D341Med (cell line): Measurements from ENCODE around the gene GPR132.
"Not testable (repeated sequence)": the region's sequence is repeated elsewhere in the genome, so short reads cannot be mapped to it uniquely, and the experiment has no call there.

ENCODE experiments used
- DNase-seq: peaks from one replicate; pipeline ENCODE4 v3.0.0; 2012; ENCODE audit warnings: low spot score

The GPR132 gene

DNA sequence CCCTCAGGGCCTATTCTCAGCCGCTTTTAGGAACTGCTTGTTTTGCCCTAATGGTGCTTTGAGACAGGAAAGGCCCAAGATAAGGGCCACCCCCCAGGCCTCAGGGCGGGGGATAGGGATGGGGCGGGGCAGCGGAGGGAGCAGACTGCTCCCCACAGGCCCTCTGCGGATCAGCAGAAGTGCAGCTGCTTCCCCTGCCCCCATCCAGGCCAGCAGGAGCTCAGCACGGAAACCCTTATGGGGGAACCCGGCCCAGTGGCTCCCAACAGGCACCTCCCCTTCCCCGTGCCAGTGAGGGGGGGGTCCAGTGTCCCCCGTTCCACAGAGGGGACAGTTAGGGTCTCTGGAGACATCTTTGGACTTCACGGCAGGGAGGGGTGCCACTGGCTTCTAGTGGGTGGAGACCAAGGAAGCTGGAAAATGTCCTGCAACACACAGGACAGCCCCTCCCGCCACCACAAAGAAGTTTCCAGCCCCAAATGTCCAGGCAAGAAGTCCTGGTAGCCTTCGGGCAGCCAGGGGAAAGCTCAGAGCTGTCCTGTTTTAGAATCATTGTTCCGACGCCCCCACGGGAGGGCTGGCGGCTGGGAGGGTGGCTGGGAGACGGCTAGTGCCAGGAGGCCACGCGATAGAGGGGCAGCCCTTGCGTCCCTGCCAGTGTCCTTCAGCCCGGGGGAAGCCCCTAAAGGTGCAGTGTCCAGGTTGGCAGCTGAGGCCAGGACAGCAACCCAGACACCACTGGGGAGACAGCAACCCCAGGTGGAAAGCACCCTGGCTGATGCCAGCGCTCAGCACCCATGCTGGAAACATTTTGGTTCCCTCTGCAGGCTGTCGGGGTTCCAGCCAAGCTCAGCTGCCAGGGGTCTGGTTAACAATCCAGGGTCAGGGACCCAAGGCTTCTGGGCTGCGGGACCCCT, 10.4 kb upstream of the GPR132 start:
- DNase-seq, result no peak

- no peak for DNase-seq
Observed at GRCh38 chr14:105074601-105075053, 9.4 kb upstream of the GPR132 start.

GRCh38 chr14:105073720-105074600, 8.7 kb upstream of the GPR132 start:
- DNase-seq, result no peak

DNA sequence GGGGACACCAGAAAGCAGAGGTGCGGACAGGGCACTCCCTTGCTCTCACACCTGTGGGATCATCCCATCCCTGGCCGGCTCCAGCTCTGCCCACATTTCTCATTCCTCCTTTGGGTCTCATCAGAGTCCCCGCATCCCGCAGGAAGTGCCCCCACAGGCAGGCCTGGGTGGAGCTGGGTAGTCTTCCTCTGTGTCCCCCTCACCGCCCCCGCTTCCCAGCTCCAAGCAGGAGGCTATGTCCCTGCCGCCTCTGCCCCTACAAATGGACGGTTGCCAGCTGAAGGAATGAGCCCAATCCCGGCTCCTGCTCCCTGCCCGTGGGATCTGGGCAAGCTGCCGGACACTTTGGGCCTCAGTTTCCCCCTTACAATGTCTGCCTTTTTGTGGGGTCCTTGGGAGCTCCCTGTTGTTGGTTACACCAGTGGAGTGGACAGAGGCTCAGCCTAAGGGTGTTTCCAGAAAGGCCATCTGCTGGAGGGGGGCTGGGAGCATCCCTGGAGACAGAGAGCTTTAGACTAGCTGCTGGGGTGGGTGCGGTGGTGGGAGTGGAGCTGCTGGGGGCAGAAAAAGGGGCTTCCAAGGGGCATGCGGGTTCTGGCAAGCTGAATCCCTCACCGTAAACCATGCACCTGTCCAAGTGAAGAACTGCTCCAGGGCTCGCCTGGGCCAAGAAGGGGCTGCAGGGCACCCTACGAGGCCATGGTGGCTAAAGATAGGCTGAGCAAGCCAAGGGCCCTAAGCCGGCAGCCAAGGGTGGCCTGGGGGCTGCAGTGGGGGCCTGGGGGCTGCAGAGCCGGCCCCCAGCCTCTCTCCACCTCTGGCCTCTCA, 7.9 kb upstream of the GPR132 start:
- DNase-seq, result no peak

DNA sequence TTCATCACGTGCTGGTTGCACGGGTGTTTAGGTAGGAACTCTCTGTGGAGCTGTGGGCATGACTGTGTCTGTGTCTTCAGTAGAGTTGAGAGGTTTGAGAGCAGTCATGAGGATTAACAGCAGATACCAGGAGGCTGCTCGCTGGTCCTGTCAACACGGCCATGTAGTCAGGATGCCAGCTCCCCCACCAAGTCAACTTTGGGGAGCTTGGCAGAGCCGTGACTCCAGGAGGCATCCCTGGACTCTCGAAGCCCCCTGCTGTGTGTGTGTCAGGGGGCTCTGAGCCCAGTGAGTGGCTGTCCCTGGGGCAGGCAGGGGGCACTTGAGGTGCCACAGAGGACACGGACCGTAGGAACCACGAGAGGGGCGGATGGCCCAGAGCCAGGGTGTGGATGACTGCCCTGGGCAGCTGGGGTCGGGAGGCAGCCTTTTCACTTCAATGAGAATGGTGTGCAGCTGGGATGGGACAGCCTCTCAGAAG, 7.2 kb upstream of the GPR132 start:
- DNase-seq, result no peak

DNA sequence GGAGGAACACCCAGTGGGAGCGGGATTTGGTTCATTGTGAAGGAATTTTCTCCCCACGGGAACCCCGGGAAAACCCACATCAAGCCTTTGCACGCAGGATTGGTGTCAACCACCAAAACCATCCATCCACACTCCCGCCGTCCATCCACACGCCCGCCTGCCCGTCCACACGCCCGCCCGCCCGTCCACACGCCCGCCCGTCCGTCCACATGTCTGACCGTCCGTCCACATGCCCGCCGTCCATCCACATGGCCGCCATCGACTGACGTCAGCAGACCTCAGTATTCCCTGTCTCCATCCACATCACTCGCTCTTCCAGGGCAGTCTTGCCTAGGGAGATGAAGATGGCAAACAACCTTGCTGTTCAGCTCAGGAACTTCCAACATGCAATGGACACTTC, 6.7 kb upstream of the GPR132 start:
- DNase-seq, result no peak

GRCh38 chr14:105071326-105071725, 6.1 kb upstream of the GPR132 start:
- DNase-seq, result no peak

DNA sequence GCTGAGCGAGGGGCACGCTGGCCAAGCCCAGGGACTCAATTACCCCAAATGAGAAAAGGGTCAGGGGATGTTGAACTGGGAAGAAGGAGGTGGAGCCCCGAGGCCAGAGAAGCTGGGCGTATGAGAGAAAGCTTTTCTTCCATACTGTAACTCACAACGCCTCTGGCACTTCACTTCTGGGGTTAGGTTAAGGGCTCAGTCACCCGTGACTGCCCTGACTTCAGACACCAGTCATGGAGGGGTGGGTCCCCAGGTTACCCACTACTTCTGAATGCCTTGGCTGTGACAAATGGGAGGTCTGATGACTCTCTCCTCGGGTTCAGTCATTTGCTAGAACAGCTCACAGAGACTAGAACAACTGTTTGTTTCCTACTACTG, 5.5 kb upstream of the GPR132 start:
- no peak for DNase-seq

DNA sequence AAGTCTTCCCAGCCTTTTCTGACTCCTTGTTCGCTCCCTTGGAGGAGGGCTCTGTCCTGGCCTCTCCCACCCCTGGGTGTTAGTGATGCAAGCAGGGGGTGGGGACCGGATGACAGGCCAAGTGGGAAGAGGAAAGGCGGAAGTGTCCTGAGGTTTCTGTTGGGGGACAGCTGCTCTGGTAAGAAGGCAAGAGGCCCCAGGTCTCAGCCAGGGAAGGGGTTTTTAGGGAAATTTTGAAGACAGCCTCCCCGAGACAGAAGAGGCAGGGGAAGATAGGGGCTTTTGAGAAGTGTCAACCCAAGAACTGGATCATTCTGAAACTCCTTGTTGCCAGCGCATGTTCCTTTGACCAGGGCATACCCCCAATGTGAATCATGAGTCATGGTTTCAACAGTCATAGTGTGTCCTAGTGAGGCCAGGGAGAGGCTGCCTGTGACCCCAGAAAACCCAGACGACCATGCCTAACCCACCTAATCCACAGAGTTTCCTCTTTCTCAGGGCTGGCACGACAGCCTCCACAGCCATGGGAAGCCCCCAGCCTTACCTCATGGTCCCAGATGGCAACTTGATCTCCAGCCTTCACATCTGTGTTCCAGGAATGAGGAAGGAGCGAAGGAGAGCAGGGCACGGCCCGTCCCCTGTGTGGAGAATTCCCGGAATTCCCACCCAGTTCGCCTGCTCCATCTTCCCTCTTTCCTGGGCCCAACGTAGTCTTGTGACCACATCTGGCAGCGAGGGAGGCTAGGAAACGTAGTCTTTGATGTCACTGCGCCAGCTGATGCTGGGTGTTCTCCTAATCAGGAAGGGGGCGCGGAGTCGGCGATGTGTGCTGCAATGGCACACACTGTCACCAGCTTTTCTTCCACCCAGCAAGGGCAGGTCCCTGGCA, 4.9 kb upstream of the GPR132 start:
- no peak for DNase-seq

- no peak for DNase-seq
Observed at GRCh38 chr14:105069522-105069870, 4.3 kb upstream of the GPR132 start.

DNA sequence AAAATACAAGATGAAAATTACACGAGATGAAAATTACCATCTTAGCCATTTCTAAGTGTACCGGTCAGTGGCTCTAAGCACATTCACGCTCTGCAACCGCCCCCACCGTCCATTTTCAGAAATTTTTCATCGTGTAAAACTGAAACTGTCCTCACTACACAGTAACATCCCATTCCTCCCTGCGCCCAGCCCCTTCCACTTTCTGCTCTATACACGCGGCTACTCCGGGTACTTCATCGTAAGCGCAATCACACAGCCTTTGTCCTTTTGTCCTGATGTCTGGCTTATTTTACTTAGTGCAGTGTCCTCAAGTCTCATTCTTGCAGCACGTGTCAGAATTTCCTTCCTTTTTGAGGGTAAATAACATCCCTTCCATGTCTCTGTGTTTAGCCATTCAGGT, 3.6 kb upstream of the GPR132 start:
- DNase-seq, result no peak

DNA sequence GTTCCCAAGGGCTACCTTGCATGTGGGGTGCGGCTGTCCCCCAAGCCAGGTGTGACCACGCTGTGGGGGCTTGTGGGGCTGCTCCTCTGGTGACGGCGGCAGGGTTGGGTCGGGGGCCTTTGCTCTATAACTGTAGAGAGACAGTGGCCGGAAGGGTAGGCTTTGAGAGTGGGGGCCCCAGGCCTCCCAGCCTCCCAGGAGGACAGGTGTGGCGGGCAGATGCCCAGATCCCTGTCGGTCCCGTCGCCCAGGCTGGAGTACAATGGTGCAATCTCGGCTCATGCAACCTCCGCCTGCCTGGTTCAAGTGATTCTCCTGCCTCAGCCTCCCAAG, 2.7 kb upstream of the GPR132 start:
- no peak for DNase-seq

GRCh38 chr14:105067140-105067968, 2.1 kb upstream of the GPR132 start:
- DNase-seq, result no peak

- DNase-seq, result no peak
Observed at GRCh38 chr14:105066240-105067071, 1.2 kb upstream of the GPR132 start.

DNA sequence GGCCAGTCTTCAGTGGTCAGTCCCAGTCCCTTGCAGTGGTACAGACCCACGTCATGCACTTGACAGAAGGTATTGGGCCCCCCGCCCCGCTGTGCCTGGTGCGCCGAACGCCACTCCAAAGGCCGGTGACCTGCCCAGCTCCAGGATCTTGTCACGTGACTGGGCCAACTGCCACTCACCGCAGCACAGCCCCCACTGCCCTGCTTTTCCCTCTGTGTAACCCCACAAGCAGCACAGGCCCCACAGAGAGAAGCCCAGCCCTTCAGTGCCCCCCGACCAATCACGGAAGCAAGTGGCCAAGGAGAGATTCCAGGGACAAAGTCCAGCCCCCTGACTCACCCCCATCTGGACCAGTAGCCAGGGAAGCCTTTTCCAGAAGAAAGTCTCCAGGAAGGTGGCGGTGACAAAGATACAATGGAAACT, 498 bp downstream of the GPR132 start:
- DNase-seq, result no peak

- no peak for DNase-seq
Observed at GRCh38 chr14:105064001-105064400, 1.2 kb downstream of the GPR132 start.

DNA sequence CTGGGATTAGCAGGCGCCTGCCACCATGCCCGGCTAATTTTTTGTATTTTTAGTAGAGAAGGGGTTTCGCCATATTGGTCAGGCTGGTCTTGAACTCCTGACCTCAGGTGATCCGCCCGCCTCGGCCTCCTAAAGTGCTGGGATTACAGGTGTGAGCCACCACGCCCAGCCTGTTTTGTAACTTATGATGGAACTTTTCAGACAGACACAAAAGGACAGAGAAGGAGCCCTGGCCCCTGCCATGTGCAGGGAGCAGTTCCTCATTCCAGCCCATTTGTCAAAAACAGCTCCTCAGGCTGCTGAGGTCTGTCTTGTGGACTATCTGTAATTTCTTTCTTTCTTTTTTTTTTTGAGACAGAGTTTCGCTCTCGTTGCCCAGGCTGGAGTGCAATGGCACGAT, 1.7 kb downstream of the GPR132 start:
- DNase-seq, result not testable (repeated sequence)

GRCh38 chr14:105063056-105063455, 2.2 kb downstream of the GPR132 start:
- DNase-seq, result no peak

DNA sequence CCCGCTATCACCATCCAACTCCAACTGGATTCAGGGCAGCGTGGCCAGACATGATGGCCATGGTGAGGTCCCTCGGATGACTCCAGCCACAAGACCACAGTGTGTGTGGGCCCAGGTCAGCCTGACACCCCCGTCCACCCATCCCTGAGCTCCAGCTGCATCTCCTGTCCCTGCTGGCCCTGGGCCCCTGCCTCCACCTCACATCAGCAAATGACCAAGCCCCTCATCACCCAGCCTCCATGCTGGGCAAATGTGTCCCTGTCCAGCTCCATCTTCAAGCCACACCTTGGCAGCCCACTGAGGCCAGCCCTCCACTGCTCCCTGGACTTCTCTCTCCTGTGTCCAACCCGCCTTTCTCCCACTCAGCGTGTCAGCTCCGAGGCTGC, 3.2 kb downstream of the GPR132 start:
- no peak for DNase-seq
